ENCODE measurements around the gene MFSD6.
A peak's percentile ranks its signal among the peaks of the same experiment; 100 is the strongest.
"Not testable (repeated sequence)": the region's sequence is repeated elsewhere in the genome, so short reads cannot be mapped to it uniquely, and the experiment has no call there.

Gene MFSD6

GRCh38 chr2:190467575-190468083 lies 59.5 kb downstream of the MFSD6 start:
- DNase-seq, result no peak

GRCh38 chr2:190468354-190468753 lies 60.2 kb downstream of the MFSD6 start:
- DNase-seq, result not testable (repeated sequence)

GRCh38 chr2:190468814-190469569 lies 60.8 kb downstream of the MFSD6 start:
- peak; percentile 95 for DNase-seq

DNA sequence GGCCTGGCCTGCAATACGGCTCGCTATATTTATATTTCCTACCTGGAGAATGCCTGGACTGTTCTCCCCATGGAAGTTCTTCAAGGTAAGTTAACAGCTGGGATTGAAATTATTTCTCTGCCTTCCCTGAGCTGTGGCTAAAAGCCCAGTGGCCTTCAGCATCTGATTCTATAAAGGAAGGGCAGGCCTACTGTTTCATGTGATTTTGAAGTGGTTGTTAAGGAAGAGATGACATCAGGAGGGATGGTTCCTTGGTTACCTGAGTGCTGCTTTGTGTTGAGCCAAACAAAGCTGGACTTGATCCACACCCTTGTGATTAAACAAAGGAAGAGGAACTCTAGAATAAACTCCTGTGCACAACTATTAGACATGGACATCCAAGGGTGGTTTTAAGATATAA lies 61.6 kb downstream of the MFSD6 start:
- peak; percentile 61 for DNase-seq

- DNase-seq, result no peak
Observed at GRCh38 chr2:190470256-190470826, 62.2 kb downstream of the MFSD6 start.

DNA sequence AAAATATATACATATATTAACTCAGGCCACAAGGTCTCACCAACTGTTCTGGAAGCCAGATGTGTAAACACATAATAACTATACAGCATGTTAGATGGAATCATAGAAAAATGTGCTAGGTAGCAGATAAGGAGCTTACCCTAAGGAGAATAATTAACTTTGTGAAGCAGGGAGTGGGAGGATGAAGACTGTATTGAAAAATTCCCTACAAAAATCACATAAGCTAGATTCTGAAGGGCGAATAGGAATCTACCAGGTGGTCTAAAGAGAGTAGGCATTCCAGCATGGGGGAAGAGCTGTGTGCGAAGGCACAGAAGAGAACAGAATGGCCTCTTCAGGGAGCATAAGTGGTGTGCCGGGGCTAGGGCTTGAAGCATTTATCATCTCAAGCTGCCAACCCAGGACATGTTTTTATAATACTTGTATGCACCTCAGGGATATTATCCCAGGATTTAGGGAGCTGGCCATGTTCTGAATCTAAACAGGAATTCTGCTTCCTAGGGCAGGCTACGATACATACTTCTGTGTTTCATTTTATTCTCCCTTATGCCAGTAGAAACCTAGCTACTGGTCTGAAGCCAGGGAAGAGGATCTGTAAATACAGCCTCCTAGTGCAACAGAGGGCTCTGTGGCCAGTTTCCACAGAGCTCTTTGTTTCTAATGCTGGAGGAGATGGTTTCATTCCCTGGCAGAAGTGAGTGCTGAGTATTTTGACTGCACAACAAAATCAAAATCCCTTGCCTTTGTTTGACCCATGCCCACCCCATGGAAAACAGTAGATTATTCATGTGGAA lies 69.7 kb downstream of the MFSD6 start:
- peak; percentile 69 for DNase-seq

- DNase-seq, result peak; percentile 72
Observed at GRCh38 chr2:190478572-190479195, 70.5 kb downstream of the MFSD6 start.

GRCh38 chr2:190481339-190481738 lies 73.2 kb downstream of the MFSD6 start:
- no peak for DNase-seq

- no peak for DNase-seq
Observed at GRCh38 chr2:190482451-190482850, 74.3 kb downstream of the MFSD6 start.

- DNase-seq, result no peak
Observed at GRCh38 chr2:190486037-190486623, 78.0 kb downstream of the MFSD6 start.

DNA sequence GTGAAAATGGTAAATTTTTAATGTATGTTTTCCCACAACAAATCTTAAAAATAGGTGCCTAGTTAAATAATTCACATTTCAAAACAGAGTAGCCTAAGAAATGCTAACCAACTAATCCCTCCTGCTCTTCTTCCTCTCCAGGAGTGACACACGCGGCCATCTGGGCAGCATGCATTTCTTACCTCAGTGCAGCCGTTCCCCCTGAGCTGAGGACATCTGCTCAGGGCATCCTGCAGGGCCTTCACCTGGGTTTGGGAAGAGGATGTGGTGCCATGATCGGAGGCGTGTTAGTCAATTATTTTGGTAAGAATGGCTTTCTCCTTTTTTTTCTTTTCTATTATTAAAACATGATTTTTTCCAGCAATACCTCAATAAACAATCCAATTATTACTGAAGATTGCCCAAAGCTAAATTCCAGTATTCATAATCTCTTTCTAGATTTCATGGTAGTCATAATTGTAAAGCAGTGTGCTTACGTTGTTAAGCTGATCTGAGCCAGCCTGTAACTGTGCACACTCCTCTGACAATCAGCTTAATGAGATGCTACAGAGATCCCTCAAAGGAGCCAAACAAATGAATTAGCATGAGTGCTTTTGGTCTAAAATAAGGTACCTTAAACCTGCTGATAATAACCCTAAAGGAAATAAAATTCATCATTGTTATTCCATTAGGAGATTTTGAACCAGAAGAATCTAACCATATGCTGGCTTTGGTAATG lies 80.5 kb downstream of the MFSD6 start:
- no peak for DNase-seq

GRCh38 chr2:190489475-190489874 lies 81.3 kb downstream of the MFSD6 start:
- DNase-seq, result no peak

GRCh38 chr2:190490502-190490901 lies 82.3 kb downstream of the MFSD6 start:
- no peak for DNase-seq

GRCh38 chr2:190493095-190493494 lies 84.9 kb downstream of the MFSD6 start:
- DNase-seq, result no peak

GRCh38 chr2:190494600-190495227 lies 86.6 kb downstream of the MFSD6 start:
- peak; percentile 43 for DNase-seq

- no peak for DNase-seq
Observed at GRCh38 chr2:190497428-190497827, 89.3 kb downstream of the MFSD6 start.

DNA sequence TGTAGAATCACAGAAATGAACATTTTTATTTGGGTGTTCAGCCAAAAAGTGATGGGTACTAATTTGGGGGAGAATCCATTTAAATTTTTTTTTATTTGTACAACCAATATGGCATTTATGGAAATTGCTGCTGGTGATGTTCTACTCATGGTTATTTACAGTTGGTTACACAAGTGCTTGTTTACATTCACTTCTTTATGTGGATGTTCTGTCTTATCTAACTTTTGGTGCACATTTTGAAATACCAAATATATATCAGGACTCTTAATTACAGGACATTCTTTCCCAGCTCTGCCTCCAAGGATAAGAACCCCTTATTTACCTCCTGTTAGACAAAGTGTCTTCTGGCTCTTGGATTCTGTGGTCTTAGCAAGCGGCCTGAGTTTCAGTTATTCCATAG lies 91.1 kb downstream of the MFSD6 start:
- DNase-seq, result no peak

- no peak for DNase-seq
Observed at GRCh38 chr2:190500054-190500502, 91.9 kb downstream of the MFSD6 start.

DNA sequence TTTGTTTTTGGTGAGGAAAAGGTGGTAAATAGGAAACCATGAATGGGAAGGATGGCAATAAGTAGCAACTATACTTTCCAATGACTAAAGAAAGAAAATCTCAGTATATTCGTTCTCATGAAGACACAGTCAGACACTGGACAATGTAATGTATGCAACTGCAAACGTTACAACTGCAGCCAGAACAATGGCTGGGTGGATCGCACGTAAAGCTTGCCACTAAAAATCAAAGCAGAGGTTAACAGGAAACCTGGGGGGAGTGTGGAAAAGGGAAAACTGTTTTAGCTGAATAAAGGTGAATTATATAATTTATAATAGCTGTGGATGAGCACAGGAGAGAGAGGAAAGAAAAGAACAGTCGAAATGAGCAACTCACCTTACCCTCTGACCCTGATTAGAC lies 93.1 kb downstream of the MFSD6 start:
- no peak for DNase-seq

GRCh38 chr2:190501702-190502407 lies 93.7 kb downstream of the MFSD6 start:
- no peak for DNase-seq

DNA sequence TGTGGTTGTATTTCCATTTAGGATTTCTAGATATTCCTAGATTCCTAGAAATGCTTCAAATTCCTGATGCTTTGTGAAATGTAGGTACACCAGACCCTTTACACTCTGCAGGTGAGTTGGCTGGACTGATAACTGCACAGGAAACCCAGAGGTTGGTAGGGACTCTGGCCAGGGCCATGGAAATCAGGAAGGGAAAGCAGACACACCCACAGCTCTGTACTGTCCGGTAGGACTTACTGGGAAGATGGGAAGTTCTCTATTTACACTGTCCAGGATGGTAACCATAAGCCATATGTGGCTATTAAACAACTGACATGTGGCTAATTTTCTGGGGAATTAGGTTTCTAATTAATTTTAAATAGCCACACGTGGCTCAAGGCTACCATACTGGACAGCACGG lies 94.9 kb downstream of the MFSD6 start:
- DNase-seq, result no peak
